Small intestine (tissue), 7 donors: ENCODE results near the gene PTPRF. TPM values are rescaled to one million over a fixed set of nuclear protein-coding genes. Genes with fewer than 3 reads are reported as not detected.

Source experiments
- DNase-seq, 2 donors: peaks; one replicate each; pipeline versions ENCODE4 v3.0.0 to v3.0.0-alpha.2; 2013
- FAIRE-seq: peaks from 2 replicates; lab custom pipeline; 2012; peaks lifted over from hg19 to GRCh38; lab: Jason Lieb, UNC
- H3K27ac ChIP-seq, 3 donors: one replicate each; pipeline ENCODE4 v1.5.1; 2013; ENCODE audit warnings: low read length in 2 of 3, mild to moderate bottlenecking in 2 of 3, control low read depth in 1 of 3, inconsistent platforms in 1 of 3, low read depth in 1 of 3, moderate library complexity in 1 of 3
- H3K27me3 ChIP-seq, 3 donors: one replicate each; pipeline ENCODE4 v1.6.1; 2013; ENCODE audit warnings: low read length in 3 of 3, inconsistent platforms in 1 of 3; ENCODE audit not compliant: control insufficient read depth in 3 of 3, insufficient read depth in 3 of 3
- H3K36me3 ChIP-seq, 3 donors: one replicate each; pipeline ENCODE4 v1.6.1; 2013; ENCODE audit warnings: low read length in 3 of 3, inconsistent platforms in 1 of 3, low read depth in 1 of 3, mild to moderate bottlenecking in 1 of 3, moderate library complexity in 1 of 3; ENCODE audit not compliant: control insufficient read depth in 3 of 3, insufficient read depth in 2 of 3
- H3K4me1 ChIP-seq, 3 donors: one replicate each; pipeline ENCODE4 v1.6.1; 2013; ENCODE audit warnings: low read length in 2 of 3, inconsistent platforms in 1 of 3, low read depth in 1 of 3, mild to moderate bottlenecking in 1 of 3, moderate library complexity in 1 of 3; ENCODE audit not compliant: control insufficient read depth in 3 of 3, insufficient read depth in 2 of 3
- H3K4me3 ChIP-seq, 3 donors: one replicate each; pipeline ENCODE4 v1.5.1; 2013; ENCODE audit warnings: low read length in 3 of 3, control low read depth in 1 of 3, inconsistent platforms in 1 of 3, low read depth in 1 of 3, mild to moderate bottlenecking in 1 of 3, moderate library complexity in 1 of 3
- H3K9me3 ChIP-seq, 2 donors: one replicate each; pipeline ENCODE4 v1.6.1; 2013; ENCODE audit warnings: low read depth in 1 of 2, low read length in 1 of 2; ENCODE audit not compliant: control insufficient read depth in 2 of 2, insufficient read depth in 1 of 2
- WGBS, 3 donors: extraction: QIAGEN DNeasy Blood & Tissue Kit; methylation state at CpG; one replicate each; pipeline ENCODE4 v1.1.7; 2013; 5-methylcytosine and 5-hydroxymethylcytosine counted together
- polyA plus RNA-seq, 4 donors: library from polyadenylated mRNA; stranded (reverse) in 3 of 4; unstranded in 1 of 4; fragments of 200-250 nt in 3 of 4; fragments of 120-200 nt in 1 of 4; gene quantifications; one replicate each; pipeline versions ENCODE4 v1.2.1 to v1.2.3, GENCODE V29; 2013
- donor health status: healthy with polysubstance abuse.
- donor health status: control.
- donor health status: control.
- donor health status: Bipolar disorder and iron deficiency.
- donor health status: healthy.

PTPRF gene
- polyA plus RNA-seq, 4 donors = 77.0 to 255 (median 83.2) TPM

GRCh38 chr1:43650310-43651085 lies 119.8 kb downstream of the PTPRF start:
- peaks cover 5 to 16% (median 12%) of the 10 kb centered on the region in 3 donors for H3K36me3 ChIP-seq
- 0 to 1% (median 1%) methylated on average over 32 to 33 of the region's 33 CpGs for WGBS, 3 donors
- FAIRE-seq (no peak), DNase-seq (peak; percentile 97 to 99)
- H3K27ac ChIP-seq = peak overlapping the region; percentile 81 to 99 (median 99)
- no peaks in the 10 kb centered on the region for H3K9me3 ChIP-seq
- peaks cover 0 to 5% (median 3%) of the 10 kb centered on the region in 3 donors for H3K4me1 ChIP-seq
- H3K4me3 ChIP-seq = peak overlapping the region; percentile 69 to 90 (median 89)
- no peaks in the 10 kb centered on the region for H3K27me3 ChIP-seq

- Histone ChIP-seq H3K27ac (peak overlapping the region; percentile 76 to 99 (median 77)), H3K36me3 (peaks cover 5 to 19% (median 17%) of the 10 kb centered on the region in 3 donors), H3K4me1 (peaks cover 0 to 5% (median 3%) of the 10 kb centered on the region in 3 donors), H3K9me3 (no peaks in the 10 kb centered on the region), H3K4me3 (peak overlapping the region; percentile 69 to 90 (median 89)), H3K27me3 (no peaks in the 10 kb centered on the region)
- no peak for FAIRE-seq
- peak; percentile 39 to 52 for DNase-seq
- WGBS, 3 donors = 16 to 36% (median 17%) methylated on average over 6 of the region's 6 CpGs
Measured at GRCh38 chr1:43651188-43651587, 120.5 kb downstream of the PTPRF start.

- 17 to 47% (median 19%) methylated on average over 3 of the region's 3 CpGs for WGBS, 3 donors
- Histone ChIP-seq H3K4me3 (peak overlapping the region in 2 of 3 donors; percentile 89 to 90), H3K4me1 (peaks cover 0 to 5% (median 3%) of the 10 kb centered on the region in 3 donors), H3K9me3 (no peaks in the 10 kb centered on the region), H3K27me3 (no peaks in the 10 kb centered on the region), H3K36me3 (peaks cover 9 to 25% (median 17%) of the 10 kb centered on the region in 3 donors), H3K27ac (peak overlapping the region; percentile 27 to 99 (median 76))
- no peak for FAIRE-seq
- peak; percentile 50 to 88 for DNase-seq
Measured at GRCh38 chr1:43651902-43652301, 121.2 kb downstream of the PTPRF start.

GRCh38 chr1:43653339-43653738 lies 122.7 kb downstream of the PTPRF start:
- Histone ChIP-seq H3K27me3 (no peaks in the 10 kb centered on the region), H3K4me1 (peaks cover 0 to 5% (median 3%) of the 10 kb centered on the region in 3 donors), H3K27ac (peak overlapping the region in 1 of 3 donors; percentile 57), H3K9me3 (no peaks in the 10 kb centered on the region), H3K36me3 (peaks cover 10 to 39% (median 21%) of the 10 kb centered on the region in 3 donors), H3K4me3 (no peak overlapping the region)
- 61 to 72% (median 64%) methylated on average over 3 of the region's 3 CpGs for WGBS, 3 donors
- peak; percentile 29 for DNase-seq
- no peak for FAIRE-seq

GRCh38 chr1:43653893-43654292 lies 123.2 kb downstream of the PTPRF start:
- Histone ChIP-seq H3K36me3 (peaks cover 13 to 44% (median 25%) of the 10 kb centered on the region in 3 donors), H3K27ac (peak overlapping the region in 1 of 3 donors; percentile 57), H3K9me3 (no peaks in the 10 kb centered on the region), H3K27me3 (no peaks in the 10 kb centered on the region), H3K4me3 (no peak overlapping the region), H3K4me1 (peaks cover 0 to 8% (median 3%) of the 10 kb centered on the region in 3 donors)
- DNase-seq = no peak
- whole genome bisulfite sequencing, 3 donors = 49 to 58% (median 49%) methylated on average over 5 of the region's 5 CpGs
- no peak for FAIRE-seq

GRCh38 chr1:43655953-43656352 lies 125.3 kb downstream of the PTPRF start:
- Histone ChIP-seq H3K9me3 (no peaks in the 10 kb centered on the region), H3K27me3 (no peaks in the 10 kb centered on the region), H3K27ac (no peak overlapping the region), H3K36me3 (peaks cover 19 to 62% (median 31%) of the 10 kb centered on the region in 3 donors), H3K4me1 (peaks cover 0 to 15% (median 5%) of the 10 kb centered on the region in 3 donors), H3K4me3 (no peak overlapping the region)
- 56 to 72% (median 57%) methylated on average over 1 of the region's 1 CpG for WGBS, 3 donors
- DNase-seq (no peak), FAIRE-seq (no peak)

GRCh38 chr1:43659212-43660166 lies 128.8 kb downstream of the PTPRF start:
- Histone ChIP-seq H3K36me3 (peaks cover 32 to 85% (median 44%) of the 10 kb centered on the region in 3 donors), H3K4me1 (peaks cover 0 to 15% (median 2%) of the 10 kb centered on the region in 3 donors), H3K27ac (peak overlapping the region in 2 of 3 donors; percentile 35 to 57), H3K4me3 (no peak overlapping the region), H3K27me3 (no peaks in the 10 kb centered on the region), H3K9me3 (no peaks in the 10 kb centered on the region)
- WGBS, 3 donors = 48 to 81% (median 59%) methylated on average over 14 of the region's 14 CpGs
- FAIRE-seq (no peak), DNase-seq (peak; percentile 45 to 90)

GRCh38 chr1:43660355-43660754 lies 129.7 kb downstream of the PTPRF start:
- peaks cover 0 to 15% (median 2%) of the 10 kb centered on the region in 3 donors for H3K4me1 ChIP-seq
- no peak for FAIRE-seq
- 84 to 91% (median 89%) methylated on average over 4 of the region's 4 CpGs for WGBS, 3 donors
- no peak overlapping the region for H3K27ac ChIP-seq
- H3K4me3 ChIP-seq = no peak overlapping the region
- no peak for DNase-seq
- no peaks in the 10 kb centered on the region for H3K27me3 ChIP-seq
- H3K9me3 ChIP-seq = no peaks in the 10 kb centered on the region
- H3K36me3 ChIP-seq = peaks cover 34 to 79% (median 44%) of the 10 kb centered on the region in 3 donors
